HepG2 (cell line): ENCODE data around the gene HSPB9. TPM values are rescaled to one million over a fixed set of nuclear protein-coding genes. Genes with fewer than 3 reads are reported as not detected.

ENCODE experiments used
- ARNT2 ChIP-seq: sonication (generic); formaldehyde crosslinking; IDR thresholded peaks from 2 replicates; pipeline ENCODE4 v1.8.0; 2022; ENCODE audit warnings: mild to moderate bottlenecking, low read depth, missing genetic modification reagents, moderate library complexity
- BORCS8-MEF2B ChIP-seq: sonication (generic); formaldehyde crosslinking; IDR thresholded peaks from 2 replicates; pipeline ENCODE4 v1.8.0; 2022; ENCODE audit warnings: mild to moderate bottlenecking, missing genetic modification reagents
- ELF1 ChIP-seq: sonication (generic); formaldehyde crosslinking; IDR thresholded peaks from 2 replicates; pipeline ENCODE4 v1.4.0; 2020; ENCODE audit warnings: missing genetic modification reagents
- GLMP ChIP-seq: sonication (generic); formaldehyde crosslinking; IDR thresholded peaks from 2 replicates; pipeline ENCODE4 v1.9.0; 2021; ENCODE audit warnings: missing genetic modification reagents, mild to moderate bottlenecking, borderline replicate concordance
- POLR2A ChIP-seq, 2 experiments: IDR thresholded peaks; 2 replicates each; pipeline ENCODE4 v1.6.1; 2011; ENCODE audit warnings: low read depth in 2 of 2, low read length in 2 of 2, mild to moderate bottlenecking in 1 of 2, moderate library complexity in 1 of 2; ENCODE audit not compliant: insufficient read depth in 1 of 2
- POLR2AphosphoS2 ChIP-seq: IDR thresholded peaks from 2 replicates; pipeline ENCODE4 v1.6.1; 2011; ENCODE audit warnings: low read depth, low read length, improper control_type of control experiment
- PRDM10 ChIP-seq: sonication (generic); formaldehyde crosslinking; IDR thresholded peaks from 2 replicates; pipeline ENCODE4 v1.4.0; 2020; ENCODE audit warnings: low read depth, missing genetic modification reagents
- SALL1 ChIP-seq: sonication (generic); formaldehyde crosslinking; IDR thresholded peaks from 2 replicates; pipeline ENCODE4 v1.8.0; 2022; ENCODE audit warnings: mild to moderate bottlenecking, missing genetic modification reagents
- SMARCE1 ChIP-seq: fragments of 450-650 bp; IDR thresholded peaks from 2 replicates; pipeline ENCODE4 v1.6.1; 2017; ENCODE audit warnings: borderline replicate concordance
- TAF15 ChIP-seq: fragments of 200-400 bp; formaldehyde crosslinking; IDR thresholded peaks from one replicate; pipeline ENCODE4 v1.6.1; 2018; ENCODE audit warnings: mild to moderate bottlenecking, low read depth, low read length; ENCODE audit not compliant: poor library complexity, severe bottlenecking
- TCF7L2 ChIP-seq: IDR thresholded peaks from 2 replicates; pipeline ENCODE4 v1.6.1; 2011; ENCODE audit warnings: mild to moderate bottlenecking, low read depth, low read length, moderate library complexity
- ZNF207 ChIP-seq: fragments of 450-650 bp; IDR thresholded peaks from 2 replicates; pipeline ENCODE4 v1.6.1; 2016; ENCODE audit warnings: antibody characterized with exemption, borderline replicate concordance
- ZNF224 ChIP-seq: sonication (generic); formaldehyde crosslinking; IDR thresholded peaks from 2 replicates; pipeline ENCODE4 v1.5.0; 2020; ENCODE audit warnings: mild to moderate bottlenecking, missing genetic modification reagents
- ZNF546 ChIP-seq: sonication (generic); formaldehyde crosslinking; conservative IDR thresholded peaks from 2 replicates; pipeline ENCODE4 v1.8.1; 2023; ENCODE audit warnings: mild to moderate bottlenecking, missing genetic modification reagents
- ZNF577 ChIP-seq: sonication (generic); formaldehyde crosslinking; IDR thresholded peaks from 2 replicates; pipeline ENCODE4 v1.4.0; 2020; ENCODE audit warnings: mild to moderate bottlenecking, low read depth, missing genetic modification reagents, borderline replicate concordance
- ZNF766 ChIP-seq: sonication (generic); formaldehyde crosslinking; IDR thresholded peaks from 2 replicates; pipeline ENCODE4 v1.5.0; 2020; ENCODE audit warnings: missing genetic modification reagents, borderline replicate concordance
- ZNF772 ChIP-seq: sonication (generic); formaldehyde crosslinking; IDR thresholded peaks from 2 replicates; pipeline ENCODE4 v1.5.0; 2020; ENCODE audit warnings: mild to moderate bottlenecking, missing genetic modification reagents
- polyA plus RNA-seq, 8 experiments: library from polyadenylated mRNA; depleted of rRNA in 3 of 8; stranded (reverse) in 7 of 8; unstranded in 1 of 8; fragments of >200 nt; fragmentation: Illumina TruSeq in 4 of 8; extraction: Trizol in 4 of 8; gene quantifications; 2 replicates each; pipeline versions ENCODE4 v1.2.1 to v1.2.3, GENCODE V29; 2011 to 2016; ENCODE audit warnings: low read depth in 4 of 8, missing spikeins in 1 of 8, mixed read lengths in 1 of 8; ENCODE audit not compliant: insufficient read depth in 1 of 8
- total RNA-seq, 5 experiments: library from RNA; depleted of rRNA; stranded (reverse); fragments of >200 nt; fragmentation: Illumina TruSeq; extraction: Trizol; gene quantifications; 2 replicates each; pipeline ENCODE4 v1.2.3, GENCODE V29; 2016; ENCODE audit warnings: low read depth in 1 of 5
- TF ChIP-seq, protein P1 (sequence below): IDR thresholded peaks from 2 replicates; pipeline ENCODE4 v1.6.1; 2016; ENCODE audit warnings: low read depth
- TF ChIP-seq, protein P2 (sequence below): sonication (generic); formaldehyde crosslinking; IDR thresholded peaks from 2 replicates; pipeline ENCODE4 v1.4.0; 2020; ENCODE audit warnings: mild to moderate bottlenecking, missing genetic modification reagents

Gene HSPB9
- total and polyA plus RNA-seq, 2 of the 13 experiments (the other 11 are each of a cell fraction or from before 2014, with no cell fraction given): 0.05 to 0.24 TPM

- TF ChIP-seq ZNF546 (CRISPR knock-in tag) (no peak), BORCS8-MEF2B (CRISPR knock-in tag) (0 out of 2 replicates have a peak, but pooled peaks have one; percentile 28), POLR2A (IDR thresholded peaks at IDR 0.05; ENCODE audit: insufficient read depth in 1 of 2, low read depth in 2 of 2, low read length in 2 of 2) (no peak), ZNF577 (CRISPR knock-in tag) (no peak), POLR2AphosphoS2 (no peak), ZNF766 (CRISPR knock-in tag) (no peak), ZNF772 (CRISPR knock-in tag) (peak; percentile 68), SMARCE1 (no peak), ZNF207 (no peak), TAF15 (peak; percentile 89), ELF1 (CRISPR knock-in tag) (0 out of 2 replicates have a peak, but pooled peaks have one; percentile 49), ARNT2 (CRISPR knock-in tag) (peak; percentile 65), ZNF224 (CRISPR knock-in tag) (no peak), PRDM10 (CRISPR knock-in tag) (no peak), SALL1 (CRISPR knock-in tag) (no peak; the same call in none of the 2 replicates), GLMP (CRISPR knock-in tag) (no peak), TCF7L2 (no peak)
- TF ChIP-seq, protein P1, sequence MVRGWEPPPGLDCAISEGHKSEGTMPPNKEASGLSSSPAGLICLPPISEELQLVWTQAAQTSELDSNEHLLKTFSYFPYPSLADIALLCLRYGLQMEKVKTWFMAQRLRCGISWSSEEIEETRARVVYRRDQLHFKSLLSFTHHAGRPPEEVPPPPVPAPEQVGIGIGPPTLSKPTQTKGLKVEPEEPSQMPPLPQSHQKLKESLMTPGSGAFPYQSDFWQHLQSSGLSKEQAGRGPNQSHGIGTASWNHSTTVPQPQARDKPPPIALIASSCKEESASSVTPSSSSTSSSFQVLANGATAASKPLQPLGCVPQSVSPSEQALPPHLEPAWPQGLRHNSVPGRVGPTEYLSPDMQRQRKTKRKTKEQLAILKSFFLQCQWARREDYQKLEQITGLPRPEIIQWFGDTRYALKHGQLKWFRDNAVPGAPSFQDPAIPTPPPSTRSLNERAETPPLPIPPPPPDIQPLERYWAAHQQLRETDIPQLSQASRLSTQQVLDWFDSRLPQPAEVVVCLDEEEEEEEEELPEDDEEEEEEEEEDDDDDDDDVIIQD (CRISPR knock-in tag): no peak
- TF ChIP-seq, protein P2, sequence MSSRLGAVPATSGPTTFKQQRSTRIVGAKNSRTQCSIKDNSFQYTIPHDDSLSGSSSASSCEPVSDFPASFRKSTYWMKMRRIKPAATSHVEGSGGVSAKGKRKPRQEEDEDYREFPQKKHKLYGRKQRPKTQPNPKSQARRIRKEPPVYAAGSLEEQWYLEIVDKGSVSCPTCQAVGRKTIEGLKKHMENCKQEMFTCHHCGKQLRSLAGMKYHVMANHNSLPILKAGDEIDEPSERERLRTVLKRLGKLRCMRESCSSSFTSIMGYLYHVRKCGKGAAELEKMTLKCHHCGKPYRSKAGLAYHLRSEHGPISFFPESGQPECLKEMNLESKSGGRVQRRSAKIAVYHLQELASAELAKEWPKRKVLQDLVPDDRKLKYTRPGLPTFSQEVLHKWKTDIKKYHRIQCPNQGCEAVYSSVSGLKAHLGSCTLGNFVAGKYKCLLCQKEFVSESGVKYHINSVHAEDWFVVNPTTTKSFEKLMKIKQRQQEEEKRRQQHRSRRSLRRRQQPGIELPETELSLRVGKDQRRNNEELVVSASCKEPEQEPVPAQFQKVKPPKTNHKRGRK: no peak
Observed at GRCh38 chr17:42087736-42088705, 34.6 kb upstream of the HSPB9 start (continued).
